Measurements from ENCODE around the gene MTCL1. TPM values are rescaled to one million over a fixed set of nuclear protein-coding genes. Genes with fewer than 3 reads are reported as not detected.

MTCL1 gene
- total and polyA plus RNA-seq, 2 experiments from 2014 or later = 10.6 to 19.7 TPM

- Histone ChIP-seq H3K79me2 (no peaks in the 10 kb centered on the region), H2AFZ (no peak overlapping the region)
These were observed 150.9 kb downstream of the MTCL1 start for GRCh38 chr18:8856212-8856611.

GRCh38 chr18:8856769-8857393 is 151.5 kb downstream of the MTCL1 start:
- H3K4me3 ChIP-seq = no peak overlapping the region
- WGBS (ENCODE audit: low lambda C conversion rate, missing lambda C conversion rate) = 96% methylated on average over 32 of the region's 34 CpGs
- no peaks in the 10 kb centered on the region for H3K9me2 ChIP-seq (replicated peaks; ENCODE audit: insufficient read depth)
- H3K36me3 ChIP-seq (replicated peaks; ENCODE audit: insufficient read depth, low read depth) = no peaks in the 10 kb centered on the region
- H4K20me1 ChIP-seq (ENCODE audit: insufficient read depth, poor library complexity, severe bottlenecking) = no peaks in the 10 kb centered on the region
- no peak for TF ChIP-seq EZH2 (IDR thresholded peaks at IDR 0.05; ENCODE audit: borderline replicate concordance)
- no peaks in the 10 kb centered on the region for H3K27me3 ChIP-seq
- H3K4me1 ChIP-seq (ENCODE audit: insufficient read depth) = no peaks in the 10 kb centered on the region
- no peak overlapping the region for H3K4me2 ChIP-seq
- DNase-seq (ENCODE audit: low spot score) = no peak
- no peaks in the 10 kb centered on the region for H3K9me3 ChIP-seq (ENCODE audit: low read depth)
- H3K79me2 ChIP-seq = no peaks in the 10 kb centered on the region
- no peak overlapping the region for H2AFZ ChIP-seq
- no peak overlapping the region for H3K27ac ChIP-seq

More at GRCh38 chr18:8856212-8856611, 150.9 kb downstream of the MTCL1 start:
- H3K4me2 ChIP-seq = no peak overlapping the region
- no peak overlapping the region for H3K27ac ChIP-seq
- WGBS (ENCODE audit: low lambda C conversion rate, missing lambda C conversion rate) = 86% methylated on average over 8 of the region's 8 CpGs
- DNase-seq (ENCODE audit: low spot score) = no peak
- H3K36me3 ChIP-seq (replicated peaks; ENCODE audit: insufficient read depth, low read depth) = no peaks in the 10 kb centered on the region
- no peak overlapping the region for H3K4me3 ChIP-seq
- no peaks in the 10 kb centered on the region for H3K27me3 ChIP-seq
- TF ChIP-seq EZH2phosphoT487 (IDR thresholded peaks at IDR 0.05; ENCODE audit: low read depth, severe bottlenecking, unreplicated experiment) = no peak
- no peak for TF ChIP-seq EZH2 (IDR thresholded peaks at IDR 0.05; ENCODE audit: borderline replicate concordance)
- TF ChIP-seq CTCF (IDR thresholded peaks at IDR 0.05; ENCODE audit: poor library complexity) = no peak
- no peaks in the 10 kb centered on the region for H3K9me3 ChIP-seq (ENCODE audit: low read depth)
- no peaks in the 10 kb centered on the region for H4K20me1 ChIP-seq (ENCODE audit: insufficient read depth, poor library complexity, severe bottlenecking)
- no peaks in the 10 kb centered on the region for H3K9me2 ChIP-seq (replicated peaks; ENCODE audit: insufficient read depth)
- no peaks in the 10 kb centered on the region for H3K4me1 ChIP-seq (ENCODE audit: insufficient read depth)

GRCh38 chr18:8857806-8858205 is 152.4 kb downstream of the MTCL1 start:
- H3K9me2 ChIP-seq (replicated peaks; ENCODE audit: insufficient read depth) = no peaks in the 10 kb centered on the region
- no peaks in the 10 kb centered on the region for H3K9me3 ChIP-seq (ENCODE audit: low read depth)
- H2AFZ ChIP-seq = no peak overlapping the region
- no peaks in the 10 kb centered on the region for H3K36me3 ChIP-seq (replicated peaks; ENCODE audit: insufficient read depth, low read depth)
- no peak overlapping the region for H3K4me3 ChIP-seq
- no peak for DNase-seq (ENCODE audit: low spot score)
- no peak overlapping the region for H3K27ac ChIP-seq
- H3K4me1 ChIP-seq (ENCODE audit: insufficient read depth) = no peaks in the 10 kb centered on the region
- H4K20me1 ChIP-seq (ENCODE audit: insufficient read depth, poor library complexity, severe bottlenecking) = no peaks in the 10 kb centered on the region
- no peak overlapping the region for H3K4me2 ChIP-seq
- no peaks in the 10 kb centered on the region for H3K79me2 ChIP-seq
- H3K27me3 ChIP-seq = no peaks in the 10 kb centered on the region
- TF ChIP-seq EZH2phosphoT487 (IDR thresholded peaks at IDR 0.05; ENCODE audit: low read depth, severe bottlenecking, unreplicated experiment) = no peak
- 90% methylated on average over 4 of the region's 4 CpGs for WGBS (ENCODE audit: low lambda C conversion rate, missing lambda C conversion rate)

DNA sequence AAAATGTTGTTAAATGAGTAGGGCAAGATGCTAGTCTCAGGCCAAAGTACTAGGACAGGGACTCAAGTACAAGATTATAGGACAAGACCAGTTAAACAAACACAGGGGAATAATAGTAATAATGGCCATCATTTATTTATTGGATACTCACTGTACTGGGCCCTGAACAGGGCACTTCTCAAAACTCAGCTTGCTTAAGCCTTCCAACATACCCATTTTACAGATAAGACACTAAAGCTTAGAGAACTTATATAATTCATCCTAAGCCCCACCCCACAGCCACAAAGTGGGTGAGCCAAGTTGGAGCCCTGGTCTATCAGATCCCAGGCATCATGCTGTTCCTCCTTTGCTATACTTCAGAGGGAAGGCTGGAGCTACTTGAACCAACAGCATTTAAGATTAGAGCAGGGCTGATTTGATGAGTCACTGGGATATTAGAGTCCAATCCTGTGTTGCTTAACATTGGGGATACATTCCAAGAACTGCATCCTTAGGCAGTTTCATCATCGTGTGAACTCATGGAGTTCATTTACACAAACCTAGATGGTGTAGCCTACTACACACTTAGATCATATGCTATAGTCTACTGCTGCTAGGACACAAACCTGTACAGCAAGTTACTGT is 153.6 kb downstream of the MTCL1 start:
- no peaks in the 10 kb centered on the region for H4K20me1 ChIP-seq (ENCODE audit: insufficient read depth, poor library complexity, severe bottlenecking)

More for the DNA sequence above, 153.6 kb downstream of the MTCL1 start:
- no peak overlapping the region for H3K4me3 ChIP-seq
- H3K9me3 ChIP-seq (ENCODE audit: low read depth) = no peaks in the 10 kb centered on the region
- H3K27ac ChIP-seq = no peak overlapping the region
- no peak overlapping the region for H2AFZ ChIP-seq
- TF ChIP-seq EZH2phosphoT487 (IDR thresholded peaks at IDR 0.05; ENCODE audit: low read depth, severe bottlenecking, unreplicated experiment) (no peak), EZH2 (IDR thresholded peaks at IDR 0.05; ENCODE audit: borderline replicate concordance) (no peak), CTCF (IDR thresholded peaks at IDR 0.05; ENCODE audit: poor library complexity) (no peak)
- 67% methylated on average over 1 of the region's 1 CpG for WGBS (ENCODE audit: low lambda C conversion rate, missing lambda C conversion rate)
- H3K4me2 ChIP-seq = no peak overlapping the region
- no peaks in the 10 kb centered on the region for H3K36me3 ChIP-seq (replicated peaks; ENCODE audit: insufficient read depth, low read depth)
- H3K9me2 ChIP-seq (replicated peaks; ENCODE audit: insufficient read depth) = no peaks in the 10 kb centered on the region
- H3K27me3 ChIP-seq = no peaks in the 10 kb centered on the region
- no peaks in the 10 kb centered on the region for H3K4me1 ChIP-seq (ENCODE audit: insufficient read depth)
- peak; percentile 56 for DNase-seq (ENCODE audit: low spot score)
- no peaks in the 10 kb centered on the region for H3K79me2 ChIP-seq

Measured in hepatocyte (in vitro differentiated cells).